NCI-H1694 (cell line): ENCODE measurements around the gene FKBP14.

Source experiments
- DNase-seq: peaks from one replicate; lab custom pipeline; 2025; lab: John Stamatoyannopoulos, UW

Gene FKBP14

DNA sequence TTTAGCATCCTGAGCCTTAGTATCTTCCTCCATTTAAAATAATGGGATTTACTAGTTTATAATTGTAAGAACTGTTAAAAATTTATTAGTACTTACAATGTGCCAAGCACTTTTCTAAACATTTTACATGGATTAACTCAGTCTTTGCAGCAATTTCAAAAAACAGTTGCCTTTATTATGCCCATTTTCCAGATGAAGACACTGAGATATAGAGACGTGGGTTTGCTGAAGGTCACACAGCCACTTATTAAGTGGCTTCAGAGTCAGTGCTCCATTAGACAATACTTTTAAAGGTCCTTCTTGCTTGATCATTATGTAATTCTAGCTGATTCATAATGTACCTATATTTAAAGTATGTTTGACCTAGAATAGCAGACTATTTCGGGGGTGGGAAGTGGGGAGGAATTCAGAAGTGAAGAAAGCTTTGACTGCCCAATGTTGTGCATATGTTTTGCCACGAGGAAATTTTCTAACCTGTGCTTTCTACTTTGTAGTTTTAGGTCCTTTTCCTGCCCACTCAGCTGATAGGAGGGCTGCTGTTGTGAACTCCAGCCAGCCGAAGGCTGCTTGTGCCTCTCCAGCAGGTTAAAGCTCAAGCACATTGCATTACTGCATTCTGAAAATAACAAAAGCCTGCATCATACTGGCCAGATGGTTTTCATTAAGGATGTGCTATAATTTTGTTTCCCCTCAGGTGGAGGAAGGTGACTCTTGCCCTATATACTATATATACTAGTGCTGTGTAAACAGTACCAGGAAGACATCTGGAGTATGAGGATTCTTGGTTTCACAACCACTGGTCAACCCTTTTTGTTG lies 6.0 kb upstream of the FKBP14 start:
- DNase-seq = no peak

DNA sequence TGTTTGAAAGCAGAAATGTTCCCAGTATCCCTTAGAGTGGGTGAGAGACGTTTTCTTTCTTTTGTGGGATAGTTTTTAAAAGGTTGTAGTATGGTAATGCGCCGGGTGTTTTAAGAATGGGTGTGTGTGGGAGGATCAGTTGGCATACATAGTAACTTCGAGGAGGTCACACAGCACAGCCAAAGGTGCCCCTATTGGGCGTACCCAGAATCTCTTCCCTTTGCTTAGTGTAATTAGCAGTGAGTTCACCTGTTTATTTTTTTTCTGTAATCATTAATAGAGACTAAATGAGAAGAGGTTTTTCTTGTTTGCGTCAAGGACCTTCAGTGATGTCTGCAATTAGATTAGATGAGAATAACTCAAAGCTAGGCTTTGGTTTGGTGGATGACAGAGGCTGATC lies 3.2 kb upstream of the FKBP14 start:
- no peak for DNase-seq

DNA sequence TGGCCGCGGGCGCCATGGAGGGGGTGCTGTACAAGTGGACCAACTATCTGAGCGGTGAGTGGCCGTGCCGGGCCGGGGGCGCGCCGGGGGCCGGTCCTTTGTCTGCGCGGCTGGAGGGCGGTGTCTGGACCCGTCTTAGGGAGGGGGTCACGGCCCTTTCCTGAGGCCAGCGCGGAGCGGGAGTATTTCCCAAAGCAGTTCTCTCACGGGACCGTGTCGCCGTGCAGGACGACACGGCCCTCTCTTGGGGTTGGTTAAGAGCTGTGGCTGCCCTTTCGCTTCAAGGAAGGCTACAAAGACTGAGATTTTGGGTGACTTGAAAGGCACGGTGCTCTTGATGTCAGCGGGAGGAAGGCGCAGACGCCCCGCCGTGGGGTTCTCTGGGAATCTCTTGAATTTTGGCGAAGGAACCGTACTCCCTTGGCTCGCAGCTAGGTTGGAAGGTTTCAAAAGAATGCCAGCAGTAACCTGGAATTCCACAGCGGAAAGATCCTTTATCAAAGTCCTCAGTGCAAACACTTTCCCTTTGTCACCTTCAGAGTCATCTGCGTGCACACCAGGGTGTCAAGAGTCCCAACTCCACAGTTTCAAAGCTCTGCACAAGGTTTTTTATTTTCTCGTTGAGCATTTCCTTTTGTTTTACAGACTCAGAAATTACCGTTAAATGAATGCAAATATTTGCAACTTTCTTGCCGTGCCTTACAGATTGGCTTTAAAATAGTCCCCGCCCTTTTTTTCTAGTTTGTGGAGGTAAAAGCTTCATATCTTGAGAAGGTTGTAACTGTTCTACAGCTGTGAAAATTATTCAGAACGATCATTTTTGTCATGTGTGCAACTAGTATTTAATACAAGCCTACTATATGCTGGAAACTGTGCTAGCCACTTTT lies 2.5 kb upstream of the FKBP14 start:
- no peak for DNase-seq

DNA sequence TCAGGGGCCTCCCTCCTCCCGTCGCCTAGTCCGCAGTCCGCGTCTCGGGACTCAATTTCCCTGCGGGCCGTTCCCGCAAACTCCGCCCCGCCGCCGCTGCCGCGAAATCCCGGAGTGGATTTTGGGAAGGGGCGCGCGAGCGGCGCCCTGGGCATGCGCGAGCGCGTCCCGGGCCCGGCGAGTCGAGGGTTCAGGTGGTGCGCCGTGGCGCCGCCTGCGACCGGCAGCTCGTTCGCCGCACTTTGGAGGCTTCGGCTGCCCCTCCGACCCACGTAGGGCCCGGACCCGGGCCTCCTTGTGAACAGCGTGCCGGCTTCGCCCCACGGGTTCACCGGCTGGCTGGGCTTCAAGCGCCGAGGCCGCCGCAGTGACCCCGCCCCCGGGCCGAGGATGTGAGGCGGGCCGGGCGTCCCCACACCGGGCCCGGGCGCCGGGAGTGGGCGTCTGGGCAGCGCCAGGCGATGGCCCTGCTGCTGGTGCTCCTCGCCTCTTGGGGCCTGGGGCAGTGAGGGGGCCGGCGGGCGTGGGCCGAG lies 1.8 kb upstream of the FKBP14 start, which contains the start of gene PLEKHA8:
Gene PLEKHA8, plus strand, starts transcription at position 197 of the 533 bp plus-strand sequence. CDS start 351 bp downstream, outside the sequence.
- DNase-seq = peak; percentile 42

DNA sequence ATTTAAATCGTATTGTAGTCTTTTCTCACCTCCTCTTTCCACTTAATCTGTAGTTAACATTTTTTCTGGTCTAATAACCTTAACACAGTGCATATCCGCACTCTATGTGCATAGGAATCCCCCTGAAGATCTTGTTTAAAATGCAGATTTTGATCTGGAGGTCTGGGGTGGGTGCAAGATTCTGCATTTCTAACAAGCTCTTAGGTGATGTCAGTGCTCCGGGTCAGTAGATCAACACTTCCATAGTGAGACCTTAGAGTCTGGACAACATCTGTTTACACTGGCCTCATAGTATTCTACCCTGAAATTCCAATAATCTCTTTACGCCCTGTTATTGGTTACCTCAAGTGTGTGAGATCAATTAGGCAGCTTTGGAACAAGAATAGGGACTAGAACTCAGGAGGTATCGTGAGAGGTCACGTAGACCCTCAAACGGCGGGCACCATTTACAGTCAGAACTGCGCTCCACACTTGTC lies 1.3 kb upstream of the FKBP14 start:
- no peak for DNase-seq

DNA sequence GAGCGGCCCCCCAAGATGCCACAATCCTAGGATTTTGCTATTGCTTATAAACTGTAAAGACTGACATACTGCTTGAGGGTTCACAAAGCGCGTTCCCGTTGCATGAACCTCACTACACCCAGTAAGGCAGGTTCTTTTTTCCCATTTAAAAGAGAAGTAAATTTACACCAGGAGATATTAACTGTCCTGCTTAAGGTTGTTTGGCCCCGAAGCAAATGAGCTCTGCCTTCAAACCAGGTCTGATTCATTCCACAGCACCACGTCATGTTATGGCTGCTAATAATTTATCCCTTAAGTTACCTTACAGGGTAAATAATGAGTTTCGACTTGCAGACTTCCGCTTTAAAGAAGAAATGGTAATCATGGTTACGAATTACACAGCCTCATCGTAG lies 559 bp upstream of the FKBP14 start:
- peak; percentile 57 for DNase-seq

DNA sequence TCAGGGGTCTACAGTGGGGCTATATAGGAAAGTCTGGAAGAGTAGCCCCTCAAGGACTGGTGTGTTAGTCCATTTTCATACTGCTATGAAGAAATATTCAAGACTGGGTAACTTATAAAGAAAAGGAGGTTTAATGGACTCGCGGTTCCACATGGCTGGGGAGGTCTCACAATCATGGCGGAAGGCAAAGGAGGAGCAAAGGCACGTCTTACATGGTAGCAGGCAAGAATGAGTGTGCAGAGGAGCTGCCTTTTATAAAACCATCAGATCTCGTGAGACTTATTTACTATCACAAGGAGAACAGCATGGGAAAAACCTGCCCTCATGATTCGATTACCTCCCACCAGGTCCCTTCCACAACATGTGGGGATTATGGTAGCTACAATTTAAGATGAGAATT lies 3.0 kb downstream of the FKBP14 start:
- no peak for DNase-seq

DNA sequence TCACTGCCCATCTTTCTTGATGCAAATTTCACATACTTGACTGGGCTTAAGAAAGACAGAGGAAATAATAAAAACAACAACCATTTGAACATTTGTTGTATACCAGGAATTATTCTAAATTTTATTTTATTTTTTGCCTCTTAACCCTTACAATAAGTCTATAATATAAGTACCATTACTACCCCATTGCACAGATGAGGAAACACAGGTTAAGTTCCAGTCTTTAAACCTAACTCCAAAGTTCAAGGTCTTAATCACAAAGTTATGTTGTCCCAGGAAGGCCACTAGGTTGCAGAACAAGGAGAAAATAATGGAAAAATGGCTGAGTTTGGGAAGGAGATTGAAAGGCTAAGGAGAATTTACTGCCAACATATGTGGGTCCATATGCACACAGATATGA lies 3.5 kb downstream of the FKBP14 start:
- DNase-seq = no peak

DNA sequence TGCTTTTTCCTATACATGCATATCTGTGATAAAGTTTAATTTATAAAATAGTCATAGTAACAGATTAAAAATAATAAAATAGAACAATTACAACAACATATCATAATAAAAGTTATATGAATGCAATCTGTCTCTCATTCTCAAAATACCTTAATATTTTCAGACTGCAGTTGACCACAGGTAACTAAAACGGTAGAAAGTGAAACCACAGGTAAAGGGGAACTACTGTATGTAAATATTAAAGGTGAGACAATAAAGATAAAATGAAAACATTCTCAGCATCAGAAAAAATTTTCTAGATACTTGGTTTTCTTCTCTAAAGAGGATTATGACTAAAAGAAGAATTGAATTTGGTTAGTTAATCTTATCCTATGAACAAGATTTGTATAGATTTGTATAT lies 6.0 kb downstream of the FKBP14 start:
- no peak for DNase-seq

DNA sequence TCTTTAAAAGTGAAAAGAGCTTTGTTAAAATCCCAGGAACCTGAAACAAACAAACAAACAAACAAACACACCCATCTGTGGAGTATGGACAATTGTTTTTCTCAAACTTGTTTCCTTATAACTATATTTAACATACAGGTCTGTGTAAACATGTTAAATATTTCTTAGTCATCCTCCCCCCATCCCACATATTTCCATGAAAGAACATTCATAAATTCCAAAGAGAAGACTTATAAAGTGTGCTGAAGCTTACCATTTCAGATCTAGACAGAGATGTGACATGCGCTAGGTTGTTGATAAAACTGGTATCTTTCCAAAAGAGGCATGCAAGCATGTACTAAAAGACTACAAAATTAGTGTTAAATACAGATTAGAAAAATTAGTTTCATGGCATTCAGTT lies 6.5 kb downstream of the FKBP14 start:
- DNase-seq = no peak

DNA sequence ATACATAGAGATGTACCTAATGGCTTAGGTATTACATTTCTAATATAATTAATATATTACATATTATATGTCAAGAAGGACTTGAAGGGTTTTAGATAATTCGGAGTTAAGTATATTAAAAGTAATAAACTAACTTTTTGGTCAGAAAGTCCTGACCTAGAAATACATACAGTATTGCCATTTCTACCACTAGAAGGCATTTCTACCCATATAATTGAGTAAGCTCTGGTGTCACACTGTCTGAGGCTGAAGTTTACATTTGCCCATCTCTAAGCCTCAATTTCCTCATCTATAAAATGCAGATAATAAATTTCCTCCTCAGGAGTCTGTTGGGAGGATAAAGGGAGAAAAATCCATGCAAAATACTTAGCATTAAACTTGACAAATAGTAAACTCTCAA lies 7.1 kb downstream of the FKBP14 start:
- no peak for DNase-seq

DNA sequence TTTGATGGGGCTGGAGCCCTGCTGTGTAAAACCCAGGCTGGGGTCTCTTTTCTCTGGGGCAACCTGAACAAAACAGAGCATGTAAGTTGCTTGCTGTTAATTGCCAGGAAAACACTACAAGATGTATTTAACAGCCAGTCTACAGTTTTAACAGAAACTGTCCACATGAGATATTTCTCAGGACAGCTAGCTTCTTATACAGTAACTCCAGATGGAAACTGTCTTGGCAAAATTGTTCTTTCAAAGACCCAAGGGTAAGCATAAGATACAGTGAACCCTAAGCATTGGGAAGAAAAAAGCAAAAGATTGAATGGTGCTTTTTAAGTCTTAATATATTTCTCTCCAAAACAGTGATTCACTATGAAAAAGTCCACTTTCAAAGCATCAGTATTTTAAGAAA lies 8.1 kb downstream of the FKBP14 start:
- DNase-seq = no peak

DNA sequence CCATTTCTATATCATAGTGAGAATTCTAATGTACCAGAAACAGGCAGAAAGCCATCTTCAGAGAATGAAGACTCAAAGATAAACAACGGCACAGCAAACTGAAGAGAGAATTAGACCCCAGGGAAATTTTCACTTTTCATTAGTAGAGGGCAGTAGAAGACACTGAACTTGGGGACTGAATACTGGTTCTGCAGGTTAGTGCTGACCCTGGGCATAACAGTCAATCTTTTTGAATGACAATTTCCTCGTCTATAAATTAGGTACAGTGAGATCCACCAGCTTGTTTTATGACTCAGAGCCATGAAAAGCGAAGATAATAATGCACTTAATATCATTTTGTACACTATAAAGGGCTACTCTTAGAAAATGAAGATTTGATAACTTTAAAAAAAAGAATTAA lies 13.7 kb downstream of the FKBP14 start:
- no peak for DNase-seq

DNA sequence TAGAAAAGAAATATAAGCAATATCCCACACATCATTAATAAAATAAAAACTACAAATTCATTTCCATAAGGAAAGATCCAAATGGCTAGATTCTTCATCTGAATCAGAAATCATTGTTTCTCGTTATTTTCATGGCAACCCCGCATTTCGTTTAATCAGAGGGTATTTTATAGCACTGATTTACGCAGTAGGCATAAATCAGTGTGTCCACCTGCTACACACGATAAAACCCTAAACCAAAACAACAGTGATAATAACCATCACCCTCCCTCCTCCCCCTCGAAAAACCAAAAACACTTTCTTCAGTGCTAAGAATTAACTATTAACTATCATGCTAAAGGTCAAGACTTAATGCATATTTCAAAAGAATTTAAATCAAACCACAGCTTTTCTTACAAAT lies 16.5 kb downstream of the FKBP14 start:
- DNase-seq = no peak

DNA sequence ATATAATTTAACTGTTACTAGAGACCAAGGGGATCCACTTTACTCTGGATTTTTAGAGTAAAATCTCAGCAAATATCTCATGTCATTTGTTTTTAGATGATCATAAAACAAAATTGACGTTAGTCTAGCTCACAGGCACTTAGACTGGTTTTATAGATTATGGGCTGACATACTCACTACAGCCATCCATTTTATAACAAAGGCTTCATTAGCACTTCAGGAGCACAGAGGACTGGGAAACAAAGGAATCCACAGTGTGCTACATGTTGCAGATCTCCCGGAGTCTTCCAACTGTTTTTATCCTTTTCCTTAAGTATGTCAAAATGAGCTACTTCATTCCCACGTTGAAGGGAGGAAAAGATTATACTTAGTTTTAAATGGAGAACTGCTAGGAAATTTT lies 21.0 kb downstream of the FKBP14 start:
- DNase-seq = no peak

DNA sequence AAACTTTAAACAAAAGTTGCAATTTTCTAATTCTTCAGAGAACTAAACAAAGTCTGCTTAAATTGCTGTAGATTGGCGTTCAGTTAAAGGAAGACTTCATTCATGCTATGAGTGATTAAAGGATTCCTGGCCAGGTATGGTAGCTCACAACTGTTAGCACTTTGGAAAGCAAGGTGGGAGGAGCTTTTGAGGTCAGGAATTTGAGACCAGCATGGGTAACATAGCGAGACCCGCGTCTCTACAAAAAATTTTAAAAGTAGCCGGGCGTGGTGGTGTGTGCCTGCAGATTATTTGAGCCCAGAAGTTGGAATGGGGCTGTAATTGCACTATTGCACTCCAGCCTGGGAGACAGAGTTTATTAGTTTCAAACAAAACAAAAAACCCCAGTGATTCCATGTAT lies 23.4 kb downstream of the FKBP14 start:
- DNase-seq = no peak

DNA sequence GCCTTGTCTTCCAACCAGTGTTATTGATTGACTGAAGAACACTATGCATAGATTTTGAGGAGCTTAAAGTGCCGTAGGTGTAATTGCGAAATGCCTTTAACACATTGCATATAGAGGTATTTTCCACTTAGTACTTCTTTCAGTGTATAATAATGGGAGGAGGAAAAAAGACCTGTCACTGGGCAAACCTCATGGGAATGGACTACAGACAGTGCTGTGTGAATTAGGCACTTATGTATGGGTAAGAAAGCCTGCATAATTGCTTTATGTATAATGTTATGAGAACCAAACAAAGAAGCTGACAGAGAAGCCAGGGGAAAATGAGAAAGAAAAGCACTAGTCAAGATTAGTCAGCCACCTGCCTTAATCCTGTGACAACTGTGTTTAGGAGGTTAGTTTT lies 24.5 kb downstream of the FKBP14 start:
- DNase-seq = no peak

DNA sequence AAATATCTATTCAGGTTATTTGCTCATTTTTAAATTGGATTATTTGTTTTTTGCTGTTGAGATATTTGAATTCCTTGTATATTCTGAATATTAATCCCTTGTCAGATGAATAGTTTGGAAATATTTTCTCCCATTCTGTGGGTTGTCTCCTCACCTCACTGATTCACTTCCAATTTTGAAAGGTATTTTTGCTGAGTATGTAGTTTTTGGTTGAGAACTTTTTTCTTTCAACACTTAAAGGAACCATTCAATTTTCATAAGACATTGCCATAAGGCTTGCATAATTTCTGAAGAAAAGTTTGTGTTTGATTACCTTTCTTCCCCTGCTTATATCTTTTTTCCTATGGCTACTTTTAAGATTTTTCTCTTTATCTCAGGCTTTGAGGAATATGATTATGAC lies 28.0 kb downstream of the FKBP14 start:
- DNase-seq = no peak

DNA sequence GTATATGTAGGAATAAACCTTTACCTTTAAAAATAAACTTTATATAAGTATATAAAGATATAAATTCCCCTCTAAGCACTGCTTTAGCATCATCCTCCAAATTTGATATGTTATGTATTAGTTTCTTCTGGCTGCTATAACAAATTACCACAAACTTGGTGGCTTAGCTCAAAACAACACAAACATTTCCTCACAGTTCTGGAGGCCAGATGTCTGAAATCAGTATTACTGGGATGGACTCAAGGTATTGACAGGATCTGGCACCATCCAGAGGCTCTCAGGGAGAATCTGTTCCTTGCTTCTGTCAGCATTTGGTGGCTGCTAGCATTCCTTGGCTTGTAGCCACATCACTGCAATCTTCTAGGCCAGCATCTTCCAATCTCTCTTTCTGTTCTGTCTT lies 30.2 kb downstream of the FKBP14 start:
- DNase-seq = no peak

DNA sequence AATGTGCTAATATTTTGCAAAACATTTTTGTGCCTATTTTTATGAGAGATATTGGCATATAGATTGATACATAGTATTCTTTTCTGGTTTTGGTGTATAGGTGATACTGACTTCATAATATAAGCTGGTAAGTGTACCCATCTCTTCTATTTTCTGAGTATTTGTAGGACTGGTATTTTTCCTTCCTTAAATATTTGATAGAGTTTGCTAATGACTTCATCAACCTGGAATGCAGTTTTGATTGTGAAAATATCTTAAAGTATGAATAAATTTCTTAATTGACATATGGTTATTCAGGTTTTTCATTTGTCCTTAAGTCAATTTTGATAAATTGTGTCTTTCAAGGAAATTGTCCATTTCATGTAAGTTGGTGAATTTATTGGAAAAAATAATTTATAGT lies 30.9 kb downstream of the FKBP14 start:
- no peak for DNase-seq

DNA sequence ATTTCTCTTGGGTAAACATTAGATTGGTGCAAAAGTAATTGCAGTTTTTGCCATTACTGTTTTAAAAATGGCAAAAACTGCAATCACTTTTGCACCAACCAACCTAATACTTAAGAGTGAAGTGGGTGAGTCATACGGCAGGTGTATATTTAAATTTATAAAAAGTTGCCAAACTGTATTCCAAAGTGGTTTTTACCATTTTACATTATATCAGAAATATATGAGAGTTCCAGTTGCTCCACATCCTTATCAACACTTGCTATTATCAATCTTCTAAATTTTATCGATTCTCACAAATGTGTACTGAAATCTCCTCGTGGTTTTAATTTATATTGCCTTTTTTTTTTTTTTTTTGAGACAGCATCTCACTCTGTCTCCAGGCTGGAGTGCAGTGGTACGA lies 33.4 kb downstream of the FKBP14 start:
- DNase-seq = no peak

DNA sequence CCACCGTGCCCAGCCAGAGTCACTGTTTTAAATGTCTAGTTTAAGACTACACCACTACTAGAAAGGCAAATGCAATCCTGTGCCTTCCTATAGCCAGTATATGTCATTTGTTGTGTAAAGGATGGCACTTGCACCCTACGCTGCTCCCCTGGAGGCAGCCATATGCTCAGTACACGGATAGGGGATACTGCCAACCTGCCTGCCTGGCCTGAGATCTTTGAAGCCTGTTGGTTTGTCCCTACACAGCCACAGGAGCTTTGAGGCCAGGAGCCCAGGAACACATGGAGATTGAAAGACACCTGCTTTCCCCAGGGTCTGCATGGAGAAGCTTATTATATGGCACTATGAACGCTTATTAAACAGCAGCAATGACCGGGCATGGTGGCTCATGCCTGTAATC lies 34.6 kb downstream of the FKBP14 start:
- no peak for DNase-seq

DNA sequence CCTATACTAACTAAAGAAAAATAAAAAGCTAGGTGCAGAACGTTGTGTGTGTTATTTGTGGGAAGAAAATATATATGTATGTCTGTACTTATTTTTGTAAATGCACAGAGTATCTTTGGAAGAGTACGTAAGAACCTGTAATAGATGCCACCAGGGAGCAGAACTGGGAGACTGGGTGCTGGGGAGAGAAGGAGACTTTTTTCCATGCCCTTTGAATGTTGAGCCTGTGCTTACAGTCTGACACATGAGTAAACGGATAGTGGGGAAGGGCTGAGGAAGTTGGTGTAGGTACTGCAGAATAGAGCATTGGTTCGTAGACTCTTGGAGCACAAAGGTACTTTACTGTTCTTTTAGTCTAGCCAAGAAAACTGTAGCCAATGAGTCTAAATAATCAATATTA lies 35.6 kb downstream of the FKBP14 start:
- DNase-seq = no peak
